Inflammatory macrophage (primary cell): ENCODE results near the gene ENKUR.

Experiments used
- DNase-seq, 2 donors: peaks; one replicate each; pipeline ENCODE4 v3.0.0-alpha.2; 2020 to 2022

The ENKUR gene

GRCh38 chr10:24944512-24945255 lies 71.3 kb downstream of the ENKUR start:
- DNase-seq = no peak

- DNase-seq = no peak
Observed at GRCh38 chr10:24938525-24938924, 77.4 kb downstream of the ENKUR start.

GRCh38 chr10:24938076-24938475 lies 77.9 kb downstream of the ENKUR start:
- DNase-seq = no peak

- no peak for DNase-seq
Observed at GRCh38 chr10:24935504-24936292, 80.3 kb downstream of the ENKUR start.
